ENCODE data around the gene MCEMP1. TPM values are rescaled to one million over a fixed set of nuclear protein-coding genes. Genes with fewer than 3 reads are reported as not detected.

MCEMP1 gene
- total and polyA plus RNA-seq, 2 of the 13 experiments (the other 11 are each of a cell fraction or from before 2014, with no cell fraction given), result not detected

DNA sequence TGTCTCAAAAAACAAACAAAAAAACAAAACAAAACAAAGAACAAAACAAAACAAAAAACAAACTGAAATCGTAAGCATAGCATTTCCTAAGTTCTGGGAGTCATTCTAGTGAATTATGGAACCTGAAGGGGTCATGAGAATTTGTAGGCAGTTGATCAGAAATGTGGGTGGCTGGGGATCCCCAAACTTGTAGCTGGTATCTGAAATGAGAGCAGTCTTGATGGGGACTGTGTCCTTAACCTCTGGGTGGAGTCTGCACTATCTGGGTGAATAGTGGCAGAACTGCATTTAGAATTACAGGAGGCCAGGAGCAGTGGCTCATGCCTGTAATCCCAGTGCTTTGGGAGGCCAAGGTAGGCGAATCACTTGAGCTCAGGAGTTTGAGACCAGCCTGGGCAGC is 48.9 kb downstream of the MCEMP1 start (continued):
- TF ChIP-seq, protein P1, sequence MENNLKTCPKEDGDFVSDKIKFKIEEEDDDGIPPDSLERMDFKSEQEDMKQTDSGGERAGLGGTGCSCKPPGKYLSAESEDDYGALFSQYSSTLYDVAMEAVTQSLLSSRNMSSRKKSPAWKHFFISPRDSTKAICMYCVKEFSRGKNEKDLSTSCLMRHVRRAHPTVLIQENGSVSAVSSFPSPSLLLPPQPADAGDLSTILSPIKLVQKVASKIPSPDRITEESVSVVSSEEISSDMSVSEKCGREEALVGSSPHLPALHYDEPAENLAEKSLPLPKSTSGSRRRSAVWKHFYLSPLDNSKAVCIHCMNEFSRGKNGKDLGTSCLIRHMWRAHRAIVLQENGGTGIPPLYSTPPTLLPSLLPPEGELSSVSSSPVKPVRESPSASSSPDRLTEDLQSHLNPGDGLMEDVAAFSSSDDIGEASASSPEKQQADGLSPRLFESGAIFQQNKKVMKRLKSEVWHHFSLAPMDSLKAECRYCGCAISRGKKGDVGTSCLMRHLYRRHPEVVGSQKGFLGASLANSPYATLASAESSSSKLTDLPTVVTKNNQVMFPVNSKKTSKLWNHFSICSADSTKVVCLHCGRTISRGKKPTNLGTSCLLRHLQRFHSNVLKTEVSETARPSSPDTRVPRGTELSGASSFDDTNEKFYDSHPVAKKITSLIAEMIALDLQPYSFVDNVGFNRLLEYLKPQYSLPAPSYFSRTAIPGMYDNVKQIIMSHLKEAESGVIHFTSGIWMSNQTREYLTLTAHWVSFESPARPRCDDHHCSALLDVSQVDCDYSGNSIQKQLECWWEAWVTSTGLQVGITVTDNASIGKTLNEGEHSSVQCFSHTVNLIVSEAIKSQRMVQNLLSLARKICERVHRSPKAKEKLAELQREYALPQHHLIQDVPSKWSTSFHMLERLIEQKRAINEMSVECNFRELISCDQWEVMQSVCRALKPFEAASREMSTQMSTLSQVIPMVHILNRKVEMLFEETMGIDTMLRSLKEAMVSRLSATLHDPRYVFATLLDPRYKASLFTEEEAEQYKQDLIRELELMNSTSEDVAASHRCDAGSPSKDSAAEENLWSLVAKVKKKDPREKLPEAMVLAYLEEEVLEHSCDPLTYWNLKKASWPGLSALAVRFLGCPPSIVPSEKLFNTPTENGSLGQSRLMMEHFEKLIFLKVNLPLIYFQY (CRISPR knock-in tag; IDR thresholded peaks at IDR 0.05; ENCODE audit: borderline replicate concordance), result no peak
- TF ChIP-seq HNF4G (IDR thresholded peaks at IDR 0.05; ENCODE audit: borderline replicate concordance, low read depth, low read length), result no peak
- no peak for TF ChIP-seq HNF4G (CRISPR knock-in tag; IDR thresholded peaks at IDR 0.05; ENCODE audit: borderline replicate concordance, low read depth)
- no peak for TF ChIP-seq SP140L (CRISPR knock-in tag; IDR thresholded peaks at IDR 0.05; ENCODE audit: borderline replicate concordance)
- no peak for TF ChIP-seq IRF2 (CRISPR knock-in tag; IDR thresholded peaks at IDR 0.05)
- TF ChIP-seq ZMYM4 (CRISPR knock-in tag; IDR thresholded peaks at IDR 0.05), result no peak
- TF ChIP-seq, protein P2, sequence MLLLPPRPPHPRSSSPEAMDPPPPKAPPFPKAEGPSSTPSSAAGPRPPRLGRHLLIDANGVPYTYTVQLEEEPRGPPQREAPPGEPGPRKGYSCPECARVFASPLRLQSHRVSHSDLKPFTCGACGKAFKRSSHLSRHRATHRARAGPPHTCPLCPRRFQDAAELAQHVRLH (CRISPR knock-in tag; IDR thresholded peaks at IDR 0.05; ENCODE audit: borderline replicate concordance, low read depth), result no peak
- TF ChIP-seq ZNF589 (CRISPR knock-in tag; conservative IDR thresholded peaks at IDR 0.05), result no peak
- no peak for TF ChIP-seq ZNF546 (CRISPR knock-in tag; conservative IDR thresholded peaks at IDR 0.05)
- no peak for TF ChIP-seq ZNF569 (CRISPR knock-in tag; IDR thresholded peaks at IDR 0.05; ENCODE audit: borderline replicate concordance)
- TF ChIP-seq KDM2A (CRISPR knock-in tag; IDR thresholded peaks at IDR 0.05; ENCODE audit: borderline replicate concordance, low read depth), result no peak

Measured in HepG2 (cell line).